SK-N-SH (cell line): ENCODE results near the gene CYP3A5. TPM values are rescaled to one million over a fixed set of nuclear protein-coding genes. Genes with fewer than 3 reads are reported as not detected.

Source experiments
- CTCF ChIA-PET: fragments of 300-600, 350-600 bp; formaldehyde crosslinking; extraction: SDS; loops from one replicate; lab custom pipeline; 2021; lab: Yijun Ruan, JAX
- POLR2A ChIA-PET: fragments of 350-600 bp; sonication (Branson Sonifier 250); formaldehyde crosslinking; extraction: SDS; loops from one replicate; lab custom pipeline; 2020; ENCODE audit warnings: antibody characterized with exemption, inconsistent platforms; lab: Yijun Ruan, JAX
- DNase-seq: peaks from one replicate; pipeline ENCODE4 v3.0.0; 2012
- H2AFZ ChIP-seq: fragments of 200-600 bp; sonication (generic); 2 replicates; pipeline ENCODE4 v1.8.1; 2016; ENCODE audit warnings: antibody characterized with exemption, mild to moderate bottlenecking, low read depth
- H3F3A ChIP-seq: fragments of 200-600 bp; sonication (generic); replicated peaks from 2 replicates; pipeline ENCODE3; 2016; ENCODE audit warnings: antibody characterized with exemption, mild to moderate bottlenecking; ENCODE audit not compliant: insufficient read depth
- H3K27ac ChIP-seq, 2 experiments: fragments of 200-500 bp in 1 of 2; fragments of 200-600 bp in 1 of 2; sonication (Bioruptor generic) in 1 of 2; sonication (generic), shearing (Covaris generic) in 1 of 2; 2 replicates each; pipeline versions ENCODE4 v1.5.1 to v1.6.1; 2014 to 2016; ENCODE audit warnings: low read depth in 2 of 2, inconsistent platforms in 1 of 2, low read length in 1 of 2, mild to moderate bottlenecking in 1 of 2, mixed read lengths in 1 of 2
- H3K27me3 ChIP-seq: fragments of 200-600 bp; sonication (generic), shearing (Covaris generic); 2 replicates; pipeline ENCODE4 v1.6.1; 2016; ENCODE audit warnings: mixed run types; ENCODE audit not compliant: insufficient read depth
- H3K36me3 ChIP-seq, 2 experiments: fragments of 200-500 bp in 1 of 2; fragments of 200-600 bp in 1 of 2; sonication (Bioruptor generic) in 1 of 2; sonication (generic) in 1 of 2; replicated peaks in 1 of 2; 2 replicates each; pipeline versions ENCODE3 to v1.5.1; 2014 to 2016; ENCODE audit warnings: low read length in 1 of 2, mild to moderate bottlenecking in 1 of 2; ENCODE audit not compliant: insufficient read depth in 2 of 2, control insufficient read depth in 1 of 2
- H3K4me1 ChIP-seq, 2 experiments: fragments of 200-500 bp in 1 of 2; fragments of 200-600 bp in 1 of 2; sonication (Bioruptor generic) in 1 of 2; sonication (generic), shearing (Covaris generic) in 1 of 2; 2 replicates each; pipeline versions ENCODE4 v1.5.1 to v1.6.1; 2014 to 2016; ENCODE audit warnings: low read depth in 1 of 2, low read length in 1 of 2, mixed run types in 1 of 2; ENCODE audit not compliant: insufficient read depth in 2 of 2, control insufficient read depth in 1 of 2
- H3K4me2 ChIP-seq: fragments of 200-600 bp; sonication (generic), shearing (Covaris generic); 2 replicates; pipeline ENCODE4 v1.6.1; 2017; ENCODE audit warnings: mixed run types
- H3K4me3 ChIP-seq, 2 experiments: fragments of 200-500 bp in 1 of 2; fragments of 200-600 bp in 1 of 2; sonication (Bioruptor generic) in 1 of 2; sonication (generic), shearing (Covaris generic) in 1 of 2; 2 replicates each; pipeline versions ENCODE4 v1.5.1 to v1.8.1; 2014 to 2016; ENCODE audit warnings: low read depth in 2 of 2, inconsistent platforms in 1 of 2, low read length in 1 of 2, mild to moderate bottlenecking in 1 of 2, mixed read lengths in 1 of 2, moderate library complexity in 1 of 2
- H3K79me2 ChIP-seq: fragments of 200-600 bp; sonication (generic); 2 replicates; pipeline ENCODE4 v1.8.1; 2017; ENCODE audit warnings: mild to moderate bottlenecking; ENCODE audit not compliant: insufficient read depth
- H3K9ac ChIP-seq: fragments of 200-600 bp; sonication (generic); 2 replicates; pipeline ENCODE4 v1.6.1; 2017; ENCODE audit warnings: mixed run types
- H3K9me2 ChIP-seq: fragments of 200-600 bp; sonication (generic); 2 replicates; pipeline ENCODE4 v1.6.1; 2017; ENCODE audit warnings: mixed run types
- H3K9me3 ChIP-seq: fragments of 200-600 bp; sonication (generic); 2 replicates; pipeline ENCODE4 v1.6.1; 2017; ENCODE audit warnings: mixed run types, mild to moderate bottlenecking, moderate library complexity
- H4K20me1 ChIP-seq: fragments of 200-600 bp; sonication (generic); 2 replicates; pipeline ENCODE4 v1.6.1; 2017; ENCODE audit warnings: mild to moderate bottlenecking, mixed run types; ENCODE audit not compliant: insufficient read depth
- CTCF ChIP-seq: fragments of 200-600 bp; sonication (generic); IDR thresholded peaks from 2 replicates; pipeline ENCODE4 v1.6.1; 2017; ENCODE audit warnings: antibody characterized with exemption, mild to moderate bottlenecking, moderate library complexity
- ELF1 ChIP-seq: IDR thresholded peaks from 2 replicates; pipeline ENCODE4 v1.4.0; 2012
- EZH2phosphoT487 ChIP-seq: fragments of 200-600 bp; sonication (generic); IDR thresholded peaks from 2 replicates; pipeline ENCODE4 v1.6.1; 2017; ENCODE audit warnings: low read depth, mixed run types, mild to moderate bottlenecking, antibody characterized with exemption, moderate library complexity, borderline replicate concordance
- FOSL2 ChIP-seq: IDR thresholded peaks from 2 replicates; pipeline ENCODE4 v1.4.0; 2012; ENCODE audit warnings: low read depth, mild to moderate bottlenecking, moderate library complexity, borderline replicate concordance
- FOXJ3 ChIP-seq: sonication (generic); formaldehyde crosslinking; IDR thresholded peaks from 2 replicates; pipeline ENCODE4 v1.5.1; 2020; ENCODE audit warnings: mild to moderate bottlenecking, missing genetic modification reagents
- FOXM1 ChIP-seq: IDR thresholded peaks from 2 replicates; pipeline ENCODE4 v1.4.0; 2012; ENCODE audit warnings: low read depth, mild to moderate bottlenecking
- JUND ChIP-seq: IDR thresholded peaks from 2 replicates; pipeline ENCODE4 v1.4.0; 2012
- MEF2A ChIP-seq: IDR thresholded peaks from 2 replicates; pipeline ENCODE4 v1.4.0; 2012; ENCODE audit warnings: low read depth, borderline replicate concordance
- MXI1 ChIP-seq: IDR thresholded peaks from 2 replicates; pipeline ENCODE4 v1.6.1; 2012; ENCODE audit warnings: mild to moderate bottlenecking, low read depth, low read length, improper control_type of control experiment
- NFIC ChIP-seq: IDR thresholded peaks from 2 replicates; pipeline ENCODE4 v1.4.0; 2012; ENCODE audit warnings: borderline replicate concordance
- NRF1 ChIP-seq: IDR thresholded peaks from 2 replicates; pipeline ENCODE4 v1.6.1; 2012; ENCODE audit warnings: low read depth, mild to moderate bottlenecking, low read length
- PBX3 ChIP-seq: IDR thresholded peaks from 2 replicates; pipeline ENCODE4; 2012
- POLR2AphosphoS5 ChIP-seq: IDR thresholded peaks from 2 replicates; pipeline ENCODE4 v1.6.1; 2012; ENCODE audit warnings: low read depth, low read length
- RAD21 ChIP-seq: IDR thresholded peaks from 2 replicates; pipeline ENCODE4 v1.6.1; 2012; ENCODE audit warnings: mild to moderate bottlenecking, low read length
- RCOR1 ChIP-seq: fragments of 150-350 bp; IDR thresholded peaks from 2 replicates; pipeline ENCODE4 v1.6.1; 2017; ENCODE audit warnings: antibody characterized with exemption, low read length
- RFX5 ChIP-seq: IDR thresholded peaks from 2 replicates; pipeline ENCODE4 v1.6.1; 2012; ENCODE audit warnings: mild to moderate bottlenecking, improper control_type of control experiment, low read length
- SMC3 ChIP-seq: IDR thresholded peaks from 2 replicates; pipeline ENCODE4 v1.6.1; 2012; ENCODE audit warnings: low read depth, low read length, improper control_type of control experiment
- USF1 ChIP-seq: IDR thresholded peaks from 2 replicates; pipeline ENCODE4 v1.4.0; 2012; ENCODE audit warnings: low read depth, borderline replicate concordance
- YY1 ChIP-seq: IDR thresholded peaks from 2 replicates; pipeline ENCODE4 v1.4.0; 2012; ENCODE audit warnings: low read depth, mild to moderate bottlenecking
- WGBS: methylation state at CpG from one replicate; pipeline ENCODE4 v1.1.6; 2017; ENCODE audit warnings: low lambda C conversion rate; 5-methylcytosine and 5-hydroxymethylcytosine counted together
- polyA plus RNA-seq, 3 experiments: library from polyadenylated mRNA; depleted of rRNA; stranded (reverse); fragments of >200 nt; gene quantifications; 2 replicates each; pipeline ENCODE4 v1.2.3, GENCODE V29; 2012

Gene CYP3A5
- polyA plus RNA-seq, 1 of the 3 experiments (the other 2 are of a cell fraction): 0.25 TPM

GRCh38 chr7:99672573-99672972 lies 7.2 kb downstream of the CYP3A5 start:
- WGBS: 62% methylated on average over 7 of the region's 7 CpGs
- Histone ChIP-seq H3K4me2 (no peak overlapping the region), H3F3A (no peaks in the 10 kb centered on the region)
- CTCF ChIA-PET: interaction anchor here (0.5 kb wide), 1 partner anchor 98 kb away, joined by 3 read pairs; no protein-coding TSS in a partner anchor
- TF ChIP-seq RAD21 (no peak), FOSL2 (no peak)
- TF ChIP-seq, all 33 proteins: peak for 0
- Histone ChIP-seq H3K79me2 (no peaks in the 10 kb centered on the region), H4K20me1 (no peaks in the 10 kb centered on the region), H2AFZ (no peak overlapping the region), H3K9me2 (no peaks in the 10 kb centered on the region), H3K9ac (no peak overlapping the region), H3K27ac (no peak overlapping the region), H3K27me3 (no peaks in the 10 kb centered on the region), H3K36me3 (no peaks in the 10 kb centered on the region), H3K4me3 (no peak overlapping the region), H3K4me1 (no peaks in the 10 kb centered on the region), H3K9me3 (no peaks in the 10 kb centered on the region)
- POLR2A ChIA-PET: no interaction called here
- DNase-seq: no peak

- Histone ChIP-seq H3K9ac (no peak overlapping the region), H3K4me1 (no peaks in the 10 kb centered on the region), H3K27ac (no peak overlapping the region), H4K20me1 (no peaks in the 10 kb centered on the region), H3F3A (no peaks in the 10 kb centered on the region), H3K79me2 (no peaks in the 10 kb centered on the region)
- no peak for DNase-seq
- TF ChIP-seq EZH2phosphoT487 (no peak), FOXM1 (no peak), CTCF (no peak), RCOR1 (no peak)
- TF ChIP-seq, all 33 proteins: peak for 0
- no peak overlapping the region for H2AFZ ChIP-seq
- no peaks in the 10 kb centered on the region for H3K9me3 ChIP-seq
- no peak overlapping the region for H3K4me3 ChIP-seq
- H3K27me3 ChIP-seq: no peaks in the 10 kb centered on the region
- ChIA-PET CTCF (no interaction called here), POLR2A (no interaction called here)
- no peaks in the 10 kb centered on the region for H3K36me3 ChIP-seq
- H3K9me2 ChIP-seq: no peaks in the 10 kb centered on the region
- WGBS: 90% methylated on average over 3 of the region's 3 CpGs
- H3K4me2 ChIP-seq: no peak overlapping the region
Observed at GRCh38 chr7:99669782-99670181, 10.0 kb downstream of the CYP3A5 start.

- TF ChIP-seq PBX3 (no peak), SMC3 (no peak), NFIC (no peak), NRF1 (no peak), FOXJ3 (CRISPR knock-in tag) (no peak), YY1 (no peak), USF1 (no peak), FOXM1 (no peak), MEF2A (no peak), POLR2AphosphoS5 (no peak), MXI1 (no peak), JUND (no peak), FOSL2 (no peak), RFX5 (no peak), ELF1 (no peak)
Observed at GRCh38 chr7:99668541-99668940, 11.3 kb downstream of the CYP3A5 start.

More at GRCh38 chr7:99668541-99668940, 11.3 kb downstream of the CYP3A5 start:
- Histone ChIP-seq H2AFZ (no peak overlapping the region), H3K4me1 (no peaks in the 10 kb centered on the region), H3K4me3 (no peak overlapping the region), H3K9ac (no peak overlapping the region), H4K20me1 (no peaks in the 10 kb centered on the region), H3K9me3 (no peaks in the 10 kb centered on the region), H3K9me2 (no peaks in the 10 kb centered on the region), H3K36me3 (no peaks in the 10 kb centered on the region), H3K27ac (no peak overlapping the region), H3K4me2 (no peak overlapping the region), H3F3A (no peaks in the 10 kb centered on the region), H3K27me3 (no peaks in the 10 kb centered on the region), H3K79me2 (no peaks in the 10 kb centered on the region)
- WGBS: 91% methylated on average over 8 of the region's 8 CpGs
- CTCF ChIA-PET: no interaction called here
- POLR2A ChIA-PET: no interaction called here
- no peak for DNase-seq
